GM21360 (cell line): ENCODE measurements around the gene AFAP1L1.
A peak's percentile ranks its signal among the peaks of the same experiment; 100 is the strongest.

Experiments used
- ATAC-seq: cut with Tn5 transposase; IDR thresholded peaks from one replicate; pipeline ENCODE4 v1.9.1; 2021; ENCODE audit warnings: mild to moderate bottlenecking, moderate library complexity; ENCODE audit not compliant: unreplicated experiment

Gene AFAP1L1

GRCh38 chr5:149367972-149368645 lies 96.5 kb downstream of the AFAP1L1 start:
- no peak for ATAC-seq

- ATAC-seq = no peak
Observed at GRCh38 chr5:149370878-149371277, 99.2 kb downstream of the AFAP1L1 start.

- ATAC-seq = peak; percentile 72
Observed at GRCh38 chr5:149371296-149371962, 99.8 kb downstream of the AFAP1L1 start.

- ATAC-seq = no peak
Observed at GRCh38 chr5:149372076-149372795, 100.6 kb downstream of the AFAP1L1 start.

DNA sequence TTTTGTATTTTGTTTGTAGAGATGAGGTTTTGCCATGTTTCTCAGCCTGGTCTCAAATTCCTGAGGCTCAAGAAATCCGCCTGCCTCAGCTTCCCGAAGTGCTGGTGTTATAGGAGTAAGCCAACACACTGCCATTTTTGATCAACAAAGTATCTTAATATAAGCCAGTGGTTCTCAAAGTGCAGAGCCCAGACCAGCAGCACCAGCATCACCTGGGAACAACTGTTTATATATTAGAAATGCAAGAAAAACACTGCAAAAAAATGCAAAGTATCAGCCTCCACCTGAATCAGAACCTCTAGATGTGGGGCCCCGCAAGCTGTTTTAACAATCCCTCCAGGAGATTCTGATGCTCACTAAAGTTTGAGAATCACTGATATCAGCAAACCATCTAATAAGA lies 101.3 kb downstream of the AFAP1L1 start:
- no peak for ATAC-seq

GRCh38 chr5:149374303-149374702 lies 102.6 kb downstream of the AFAP1L1 start:
- no peak for ATAC-seq

- ATAC-seq = no peak
Observed at GRCh38 chr5:149374801-149375200, 103.1 kb downstream of the AFAP1L1 start.

GRCh38 chr5:149375434-149375833 lies 103.8 kb downstream of the AFAP1L1 start:
- no peak for ATAC-seq

GRCh38 chr5:149376104-149376503 lies 104.4 kb downstream of the AFAP1L1 start:
- no peak for ATAC-seq

- no peak for ATAC-seq
Observed at GRCh38 chr5:149376711-149377447, 105.2 kb downstream of the AFAP1L1 start.

DNA sequence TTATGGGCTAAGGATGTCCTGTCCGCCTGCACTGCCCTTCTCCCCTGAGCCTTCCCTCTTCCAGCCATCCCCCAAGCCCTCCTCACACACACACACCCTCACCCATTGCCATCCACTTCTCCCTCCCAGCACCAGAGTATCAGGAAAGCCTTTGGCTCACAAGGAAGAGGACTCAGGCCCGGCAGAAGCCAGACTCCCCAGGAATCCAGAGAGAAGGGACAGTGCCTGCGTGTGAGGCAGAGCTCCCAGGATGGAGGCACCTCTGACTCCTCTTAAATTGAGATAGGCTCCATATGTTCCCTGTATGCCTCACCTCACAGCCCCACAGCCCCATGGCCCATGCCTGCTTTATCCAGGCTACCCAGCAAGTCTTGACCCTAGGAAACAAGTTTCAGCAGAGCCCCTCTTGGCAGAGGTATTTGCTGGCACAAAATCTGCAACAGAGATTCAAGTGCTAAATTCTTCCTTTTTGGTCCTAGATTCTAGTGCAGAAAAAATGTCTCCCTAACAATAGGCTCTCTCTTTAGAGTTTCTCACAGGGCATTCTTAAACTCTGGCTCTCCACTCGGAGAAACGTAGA lies 106.7 kb downstream of the AFAP1L1 start:
- no peak for ATAC-seq

GRCh38 chr5:149379177-149379761 lies 107.6 kb downstream of the AFAP1L1 start, which contains the start of gene IL17B:
TSS of gene IL17B (minus strand) at chr5:149379292. CDS start at chr5:149379225, 67 bp downstream.
- no peak for ATAC-seq

GRCh38 chr5:149379818-149380374 lies 108.2 kb downstream of the AFAP1L1 start:
- ATAC-seq = no peak

- no peak for ATAC-seq
Observed at GRCh38 chr5:149380466-149381121, 108.9 kb downstream of the AFAP1L1 start.

DNA sequence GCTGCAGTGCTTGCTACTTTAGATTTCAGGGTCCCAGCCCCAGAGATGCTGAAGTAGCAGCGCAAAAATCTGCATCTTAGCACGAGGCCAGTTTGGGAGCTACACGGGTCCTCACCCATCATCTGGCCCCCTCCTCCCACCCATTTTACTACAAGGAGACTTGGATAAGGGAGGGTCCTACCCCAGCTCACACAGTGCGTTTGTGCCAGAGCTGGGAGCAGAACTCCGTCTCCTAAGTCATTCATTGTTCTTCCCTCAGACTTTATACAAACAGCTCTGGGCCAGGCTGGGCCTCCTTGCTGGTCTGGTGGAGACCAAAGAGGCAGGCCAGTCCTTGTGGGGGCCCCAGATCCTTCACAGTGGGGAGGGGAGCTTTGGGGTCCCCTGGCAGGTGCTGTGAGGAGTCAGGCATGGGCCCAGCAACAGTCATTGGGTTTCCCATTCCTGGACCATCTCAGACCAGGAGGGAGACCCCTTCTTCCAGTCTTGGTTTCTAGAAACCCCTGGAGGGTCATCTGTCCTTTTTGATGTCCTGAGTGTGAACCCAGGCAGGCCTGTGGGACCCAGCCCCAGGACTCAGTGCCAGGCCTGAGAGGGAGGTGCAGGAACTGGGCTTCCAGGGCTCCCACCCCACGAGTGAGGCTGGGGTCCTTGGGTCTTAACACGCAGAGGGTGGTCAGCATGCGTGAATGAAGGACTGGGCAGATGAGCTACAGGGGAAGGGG lies 109.8 kb downstream of the AFAP1L1 start:
- ATAC-seq = no peak

DNA sequence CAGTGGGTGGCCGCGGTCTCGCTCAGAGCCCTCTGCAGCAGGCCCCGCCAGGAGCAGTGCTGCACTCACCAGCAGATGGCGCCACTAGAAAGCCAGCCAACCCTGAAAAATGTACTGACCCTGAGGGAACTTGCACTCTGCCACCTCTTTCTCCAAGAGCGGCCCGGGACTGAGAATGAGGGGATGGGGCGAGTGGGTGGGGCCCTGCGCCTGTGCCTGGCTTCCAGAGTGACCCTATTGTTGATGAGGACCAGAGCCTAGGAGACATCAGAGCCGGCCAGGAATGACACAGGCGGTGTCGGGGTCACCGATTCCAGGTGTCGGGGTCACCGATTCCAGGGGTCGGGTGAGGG lies 110.3 kb downstream of the AFAP1L1 start:
- no peak for ATAC-seq

DNA sequence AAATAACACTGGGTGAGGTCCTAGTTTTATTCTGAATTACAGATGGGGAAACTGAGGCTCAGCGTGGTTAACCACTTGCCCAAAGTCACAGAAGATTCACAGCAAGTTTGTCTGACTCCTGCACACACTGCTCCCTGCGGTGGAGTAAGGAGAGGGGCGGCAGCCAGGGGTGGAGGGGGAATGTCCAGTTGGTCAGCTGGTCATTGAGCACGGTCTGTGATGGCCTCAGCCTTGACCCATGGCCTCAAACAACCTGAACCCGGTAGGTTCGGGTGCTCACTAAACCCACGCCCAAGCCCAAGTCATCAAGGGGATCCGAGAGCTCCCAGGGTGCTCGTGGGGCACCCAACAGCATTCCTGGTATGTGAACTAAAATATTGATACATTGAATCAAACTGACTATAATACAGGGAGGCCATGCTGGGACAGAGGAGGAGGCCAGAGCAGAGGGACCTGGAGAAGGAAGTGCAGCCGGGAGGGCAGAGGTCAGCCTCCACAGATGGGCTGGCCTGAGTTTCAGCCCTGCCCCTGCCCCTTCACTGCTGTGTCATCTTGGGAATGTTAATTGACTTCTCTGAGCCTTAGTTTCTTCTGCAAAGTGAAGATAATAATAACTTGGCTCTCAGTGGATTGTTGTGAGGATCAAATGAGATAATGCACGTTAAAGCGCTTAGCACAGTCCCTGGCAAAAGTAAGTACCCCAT lies 111.0 kb downstream of the AFAP1L1 start:
- no peak for ATAC-seq

GRCh38 chr5:149383399-149383798 lies 111.7 kb downstream of the AFAP1L1 start:
- ATAC-seq = no peak
